ENCODE results near the gene VAPA. TPM values are rescaled to one million over a fixed set of nuclear protein-coding genes. Genes with fewer than 3 reads are reported as not detected.

The VAPA gene
- total and polyA plus RNA-seq, 2 donors (not counting 1 experiment from before 2014, with no cell fraction given), result 47.7 to 109 TPM

- no peak overlapping the region for H3K27ac ChIP-seq (ENCODE audit: low read length in 2 of 2)
- Mint-ChIP-seq H3K27ac (no peak overlapping the region), H3K27me3 (peaks cover 18% of the 10 kb centered on the region), H3K9me3 (ENCODE audit: insufficient read depth) (peaks cover 6% of the 10 kb centered on the region), H3K4me1 (peaks cover 7% of the 10 kb centered on the region), H3K4me3 (no peak overlapping the region)
- H3K4me1 ChIP-seq (ENCODE audit: control insufficient read depth in 2 of 2, insufficient read depth in 2 of 2, low read length in 2 of 2), result no peaks in the 10 kb centered on the region
- H3K9me3 ChIP-seq (ENCODE audit: control extremely low read depth in 1 of 3, control insufficient read depth in 2 of 3, insufficient read depth in 1 of 3, low read length in 2 of 3), result peaks cover 1 to 18% (median 17%) of the 10 kb centered on the region in 3 donors
- POLR2A ChIA-PET, result no interaction called here
- no CpG with 5 or more reads among the region's 4 CpGs for WGBS (ENCODE audit: insufficient coverage)
- no peak overlapping the region for H3K4me3 ChIP-seq (ENCODE audit: control extremely low read depth in 1 of 5, extremely low read depth in 1 of 5, insufficient read depth in 1 of 5, low read depth in 2 of 5, low read length in 4 of 5)
- no peaks in the 10 kb centered on the region for H3K27me3 ChIP-seq (replicated peaks in 1 of 4; ENCODE audit: control extremely low read depth in 1 of 4, control insufficient read depth in 3 of 4, insufficient read depth in 4 of 4, low read length in 3 of 4)
- no peaks in the 10 kb centered on the region for H3K36me3 ChIP-seq (replicated peaks in 1 of 2; ENCODE audit: control extremely low read depth in 1 of 2, control insufficient read depth in 1 of 2, extremely low read depth in 1 of 2, insufficient read depth in 2 of 2, low read length in 1 of 2)
- intact Hi-C loops (cut with micrococcal nuclease), result no loop called here
- H2AFZ ChIP-seq (ENCODE audit: insufficient read depth, low read depth, low read length, poor library complexity, severe bottlenecking), result no peak overlapping the region
- ATAC-seq (ENCODE audit: low read depth) (no peak), DNase-seq (no peak)
- no peaks in the 10 kb centered on the region for H4K20me1 ChIP-seq (ENCODE audit: control insufficient read depth, insufficient read depth, low read length, poor library complexity, severe bottlenecking)
- H3K79me2 ChIP-seq (ENCODE audit: control insufficient read depth, insufficient read depth, low read length), result no peaks in the 10 kb centered on the region
- TF ChIP-seq EZH2 (IDR thresholded peaks at IDR 0.05; ENCODE audit: borderline replicate concordance, insufficient read depth, low read depth, low read length, poor library complexity, severe bottlenecking) (no peak), CTCF (IDR thresholded peaks at IDR 0.05) (no peak)
- CTCF ChIA-PET, result interaction anchor here (0.6 kb wide), 1 partner anchor 23 kb away, joined by 3 read pairs; no protein-coding TSS in a partner anchor
- H3K4me2 ChIP-seq (replicated peaks; ENCODE audit: low read depth, low read length, poor library complexity, severe bottlenecking), result no peak overlapping the region
- no peak overlapping the region for H3K9ac ChIP-seq (ENCODE audit: low read length)
Observed at GRCh38 chr18:9867071-9867594, 46.7 kb upstream of the VAPA start.

GRCh38 chr18:9868857-9869714 lies 44.7 kb upstream of the VAPA start:
- Histone ChIP-seq H4K20me1 (ENCODE audit: control insufficient read depth, insufficient read depth, low read length, poor library complexity, severe bottlenecking) (no peaks in the 10 kb centered on the region), H3K79me2 (ENCODE audit: control insufficient read depth, insufficient read depth, low read length) (no peaks in the 10 kb centered on the region), H3K4me2 (replicated peaks; ENCODE audit: low read depth, low read length, poor library complexity, severe bottlenecking) (no peak overlapping the region), H3K27ac (ENCODE audit: low read length in 2 of 2) (no peak overlapping the region), H2AFZ (ENCODE audit: insufficient read depth, low read depth, low read length, poor library complexity, severe bottlenecking) (no peak overlapping the region), H3K36me3 (replicated peaks in 1 of 2; ENCODE audit: control extremely low read depth in 1 of 2, control insufficient read depth in 1 of 2, extremely low read depth in 1 of 2, insufficient read depth in 2 of 2, low read length in 1 of 2) (no peaks in the 10 kb centered on the region), H3K4me3 (ENCODE audit: control extremely low read depth in 1 of 5, extremely low read depth in 1 of 5, insufficient read depth in 1 of 5, low read depth in 2 of 5, low read length in 4 of 5) (no peak overlapping the region), H3K9me3 (ENCODE audit: control extremely low read depth in 1 of 3, control insufficient read depth in 2 of 3, insufficient read depth in 1 of 3, low read length in 2 of 3) (peaks cover 1 to 18% (median 17%) of the 10 kb centered on the region in 3 donors), H3K9ac (ENCODE audit: low read length) (no peak overlapping the region), H3K27me3 (replicated peaks in 1 of 4; ENCODE audit: control extremely low read depth in 1 of 4, control insufficient read depth in 3 of 4, insufficient read depth in 4 of 4, low read length in 3 of 4) (peaks cover 0 to 4% (median 0%) of the 10 kb centered on the region in 4 experiments), H3K4me1 (ENCODE audit: control insufficient read depth in 2 of 2, insufficient read depth in 2 of 2, low read length in 2 of 2) (no peaks in the 10 kb centered on the region)
- Mint-ChIP-seq H3K4me1 (peaks cover 1% of the 10 kb centered on the region), H3K4me3 (no peak overlapping the region), H3K27me3 (peaks cover 18% of the 10 kb centered on the region), H3K9me3 (ENCODE audit: insufficient read depth) (peaks cover 6% of the 10 kb centered on the region), H3K27ac (no peak overlapping the region)
- intact Hi-C loops (cut with micrococcal nuclease), result no loop called here
- TF ChIP-seq EZH2 (IDR thresholded peaks at IDR 0.05; ENCODE audit: borderline replicate concordance, insufficient read depth, low read depth, low read length, poor library complexity, severe bottlenecking), result no peak
- no peak for TF ChIP-seq CTCF (IDR thresholded peaks at IDR 0.05)
- WGBS (ENCODE audit: insufficient coverage), result 53% methylated on average over 3 of the region's 6 CpGs
- DNase-seq, result no peak
- POLR2A ChIA-PET, result no interaction called here
- CTCF ChIA-PET, result no interaction called here
- ATAC-seq (ENCODE audit: low read depth), result no peak

Measured in B cell (primary cell).